GM18499 (cell line): Measurements from ENCODE around the gene TBCD.

Experiments
- ATAC-seq: cut with Tn5 transposase; IDR thresholded peaks from one replicate; pipeline ENCODE4 v1.9.1; 2021; ENCODE audit warnings: moderate number of reproducible peaks; ENCODE audit not compliant: insufficient read depth, unreplicated experiment

The TBCD gene

DNA sequence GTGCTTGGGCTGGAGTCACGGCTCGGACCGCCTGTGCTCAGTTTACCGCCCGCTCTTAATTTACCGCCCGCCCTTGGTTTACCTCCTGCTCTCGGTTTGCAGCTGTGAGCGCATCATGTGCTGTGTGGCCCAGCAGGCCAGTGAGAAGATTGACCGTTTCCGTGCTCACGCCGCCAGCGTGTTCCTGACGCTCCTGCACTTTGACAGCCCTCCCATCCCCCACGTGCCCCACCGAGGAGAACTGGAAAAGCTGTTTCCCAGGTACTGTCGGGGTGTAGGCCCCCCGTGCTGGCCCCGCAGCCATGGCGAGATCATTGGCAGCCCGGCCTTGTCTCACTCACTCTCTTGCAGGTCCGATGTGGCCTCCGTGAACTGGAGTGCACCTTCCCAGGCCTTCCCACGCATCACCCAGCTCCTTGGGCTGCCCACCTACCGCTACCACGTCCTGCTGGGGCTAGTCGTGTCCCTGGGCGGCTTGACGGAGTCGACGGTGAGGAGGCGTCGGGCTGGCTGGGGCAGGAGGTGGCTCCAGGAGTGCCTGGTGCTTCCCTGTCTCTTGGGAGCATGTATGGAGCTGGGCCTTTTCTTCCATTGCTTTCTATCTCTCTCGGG lies 177.3 kb downstream of the TBCD start:
- ATAC-seq: no peak

DNA sequence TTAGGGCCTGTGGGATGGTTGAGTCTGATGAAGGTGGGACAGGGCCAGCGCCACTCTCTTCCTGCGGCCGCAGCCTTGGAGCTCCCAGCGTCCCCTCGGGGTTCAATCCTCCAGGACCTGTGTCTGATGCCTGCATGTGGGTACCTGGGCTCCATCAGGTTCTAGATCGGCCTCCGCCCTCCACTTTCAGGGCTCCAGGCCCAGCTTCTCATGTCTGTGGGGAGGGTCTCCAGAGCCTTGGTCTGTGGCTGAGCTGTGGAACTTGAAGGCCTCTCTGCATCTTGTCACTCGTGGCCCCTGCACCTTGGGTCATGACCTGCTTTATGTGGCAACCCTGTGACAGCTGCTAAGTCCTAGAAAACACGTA lies 177.8 kb downstream of the TBCD start:
- no peak for ATAC-seq

GRCh38 chr17:82930043-82930923 lies 178.4 kb downstream of the TBCD start:
- no peak for ATAC-seq

GRCh38 chr17:82930924-82931698 lies 179.2 kb downstream of the TBCD start:
- ATAC-seq: no peak

GRCh38 chr17:82931699-82932517 lies 180.0 kb downstream of the TBCD start:
- no peak for ATAC-seq

DNA sequence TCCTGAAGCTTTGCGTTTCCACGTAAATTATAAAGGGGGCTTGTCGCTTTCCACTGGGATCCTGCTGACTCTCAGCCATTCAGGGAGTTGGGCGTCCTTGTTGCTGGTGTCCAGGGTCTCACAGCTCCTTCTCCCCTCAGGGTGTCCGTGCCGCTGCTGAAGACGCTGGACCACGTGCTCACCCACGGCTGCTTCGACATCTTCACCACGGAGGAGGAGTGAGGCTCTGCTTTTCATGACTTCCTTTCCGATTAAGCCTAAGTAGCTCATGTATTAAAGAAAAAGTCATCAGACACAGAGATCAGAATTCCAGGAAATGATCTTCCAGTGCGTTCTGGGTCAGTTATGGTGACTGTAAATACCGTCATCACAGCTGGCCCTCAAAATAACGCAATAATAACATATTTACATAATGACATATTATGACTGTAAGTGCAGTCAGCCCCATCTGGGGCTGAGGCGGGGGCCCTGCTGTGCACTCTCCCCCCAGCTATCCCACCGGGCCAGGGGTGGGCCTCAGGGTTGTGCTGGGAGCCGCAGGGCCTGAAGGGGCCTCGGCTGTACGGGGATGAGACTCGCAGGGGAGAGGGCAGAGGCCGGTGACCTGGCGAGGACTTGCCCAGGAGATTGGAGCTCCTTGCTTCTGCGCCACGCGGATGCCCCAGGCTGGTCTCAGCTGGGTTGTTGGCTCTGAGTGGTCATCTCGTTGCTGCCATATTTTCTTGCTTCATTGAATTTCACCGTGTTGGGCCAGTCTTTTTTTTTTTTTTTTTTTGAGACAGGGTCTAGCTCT lies 180.8 kb downstream of the TBCD start:
- no peak for ATAC-seq

GRCh38 chr17:82933911-82934310 lies 182.0 kb downstream of the TBCD start:
- no peak for ATAC-seq

- ATAC-seq: no peak
Measured at GRCh38 chr17:82935966-82936767, 184.3 kb downstream of the TBCD start.

- ATAC-seq: no peak
Measured at GRCh38 chr17:82936768-82937171, 184.9 kb downstream of the TBCD start.

GRCh38 chr17:82937411-82938371 lies 185.8 kb downstream of the TBCD start:
- no peak for ATAC-seq

- ATAC-seq: no peak
Measured at GRCh38 chr17:82938486-82938872, 186.6 kb downstream of the TBCD start.

- no peak for ATAC-seq
Measured at GRCh38 chr17:82938873-82939620, 187.2 kb downstream of the TBCD start.

DNA sequence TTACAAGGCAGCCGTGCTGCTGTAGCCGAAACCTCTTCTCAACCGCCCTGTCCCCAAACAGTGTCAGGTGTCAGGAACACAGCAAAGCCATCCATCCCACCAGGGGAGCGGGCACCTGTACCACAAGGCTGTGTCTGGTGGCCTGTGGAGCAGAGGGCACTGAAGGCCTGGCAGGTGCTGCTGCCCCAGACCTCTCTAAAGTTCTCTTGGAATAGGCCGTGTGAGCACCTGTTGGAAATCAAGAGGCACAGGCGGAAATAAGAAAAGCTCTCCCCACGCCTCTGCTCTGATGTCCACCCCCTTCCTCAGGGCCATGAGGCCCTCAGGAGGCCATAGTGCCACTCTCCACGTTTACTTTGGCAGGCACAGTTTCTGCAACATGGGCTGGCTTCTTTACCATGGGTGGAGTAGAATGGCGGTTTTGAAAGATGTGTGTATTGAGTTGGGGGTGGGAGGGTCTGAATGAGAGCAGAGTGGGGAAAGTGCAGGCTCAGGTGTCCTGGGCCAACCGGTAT lies 187.8 kb downstream of the TBCD start:
- no peak for ATAC-seq

GRCh38 chr17:82940226-82941020 lies 188.6 kb downstream of the TBCD start:
- no peak for ATAC-seq

DNA sequence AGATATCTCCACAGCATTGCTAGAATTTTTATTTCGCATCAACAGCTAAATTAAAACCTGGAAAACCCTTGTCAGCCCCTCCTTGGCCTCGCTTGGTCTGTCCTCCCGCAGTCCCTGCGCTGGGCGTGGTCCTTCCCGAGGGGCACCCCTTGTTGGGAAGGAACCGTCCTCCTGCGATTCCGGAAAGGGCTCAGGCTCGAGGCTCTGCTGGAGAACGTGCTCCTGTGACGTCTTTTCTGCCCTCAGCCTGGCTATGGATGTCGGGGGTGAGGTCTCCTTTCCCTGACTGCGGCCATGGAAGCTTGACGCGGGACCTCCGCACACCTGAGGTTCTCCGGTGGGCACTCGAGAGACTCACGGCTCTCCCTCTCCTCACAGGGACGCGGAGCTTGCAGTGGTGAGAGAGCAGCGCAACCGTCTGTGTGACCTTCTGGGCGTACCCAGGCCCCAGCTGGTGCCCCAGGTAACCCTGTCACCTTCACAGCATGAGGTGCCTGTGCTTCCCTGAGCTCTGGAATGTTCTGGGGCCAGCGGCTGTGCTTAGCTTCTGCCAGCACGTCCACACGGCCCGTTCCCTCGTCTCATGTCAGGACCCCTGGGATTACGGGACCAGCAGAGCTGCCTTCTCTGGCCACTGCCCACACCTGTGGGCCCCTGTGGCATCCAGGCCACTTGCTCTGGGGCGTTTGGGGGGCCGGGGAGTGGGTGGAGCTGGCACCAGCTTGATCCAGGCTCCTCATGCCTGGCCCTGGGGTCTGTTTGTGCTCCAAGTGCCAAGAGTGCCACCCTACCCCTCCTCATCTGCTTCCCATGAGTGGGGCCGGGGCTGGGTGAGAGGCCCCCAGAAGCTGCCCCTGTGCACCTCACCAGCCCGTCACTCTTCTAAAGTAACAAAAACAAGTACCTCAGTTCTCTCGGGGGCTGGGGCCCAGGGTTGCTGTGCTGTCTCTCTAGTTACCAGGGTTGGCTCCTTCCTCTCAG lies 189.4 kb downstream of the TBCD start:
- ATAC-seq: no peak
